ELF-1 (cell line): ENCODE data around the gene ACTL6B.
A peak's percentile ranks its signal among the peaks of the same experiment; 100 is the strongest.
"Not testable (repeated sequence)": the region's sequence is repeated elsewhere in the genome, so short reads cannot be mapped to it uniquely, and the experiment has no call there.

ENCODE experiments used
- DNase-seq: peaks from one replicate; pipeline ENCODE4 v3.0.0-alpha.2; 2016; ENCODE audit warnings: low read depth, low spot score

Gene ACTL6B

GRCh38 chr7:100671353-100672327 is 15.4 kb upstream of the ACTL6B start:
- no peak for DNase-seq

GRCh38 chr7:100670074-100670473 is 13.8 kb upstream of the ACTL6B start:
- no peak for DNase-seq

DNA sequence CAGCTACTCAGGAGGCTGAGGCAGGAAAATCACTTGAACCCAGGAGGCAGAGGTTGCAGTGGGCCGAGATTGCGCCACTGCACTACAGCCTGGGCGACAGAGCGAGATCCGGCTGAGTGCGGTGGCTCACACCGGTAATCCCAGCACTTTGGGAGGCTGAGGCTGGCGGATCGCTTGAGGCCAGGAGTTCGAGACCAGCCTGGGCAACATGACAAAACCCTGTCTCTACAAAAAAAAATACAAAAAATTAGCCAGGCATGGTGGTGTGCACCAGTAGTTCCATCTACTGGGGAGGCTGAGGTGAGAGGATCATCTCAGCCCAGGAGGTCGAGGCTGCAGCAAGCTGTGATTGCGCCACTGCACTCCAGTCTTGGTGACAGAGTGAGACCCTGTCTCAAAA is 12.9 kb upstream of the ACTL6B start:
- not testable (repeated sequence) for DNase-seq

DNA sequence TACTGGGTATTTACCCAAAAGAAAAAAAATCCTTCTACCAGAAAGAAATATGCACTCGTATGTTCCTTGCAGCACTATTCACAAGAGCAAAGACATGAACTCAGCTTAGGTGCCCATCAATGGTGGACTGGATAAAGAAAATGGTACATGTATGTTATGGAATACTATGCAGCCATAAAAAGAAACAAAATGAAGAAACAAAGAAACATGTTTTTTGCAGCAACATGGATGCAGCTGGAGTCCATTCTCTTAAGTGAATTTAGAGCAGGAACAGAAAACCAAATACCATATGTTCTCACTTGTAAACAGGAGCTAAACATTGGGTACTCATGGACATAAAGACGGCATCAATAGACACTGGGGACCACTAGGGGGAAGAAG is 11.8 kb upstream of the ACTL6B start:
- DNase-seq = no peak

DNA sequence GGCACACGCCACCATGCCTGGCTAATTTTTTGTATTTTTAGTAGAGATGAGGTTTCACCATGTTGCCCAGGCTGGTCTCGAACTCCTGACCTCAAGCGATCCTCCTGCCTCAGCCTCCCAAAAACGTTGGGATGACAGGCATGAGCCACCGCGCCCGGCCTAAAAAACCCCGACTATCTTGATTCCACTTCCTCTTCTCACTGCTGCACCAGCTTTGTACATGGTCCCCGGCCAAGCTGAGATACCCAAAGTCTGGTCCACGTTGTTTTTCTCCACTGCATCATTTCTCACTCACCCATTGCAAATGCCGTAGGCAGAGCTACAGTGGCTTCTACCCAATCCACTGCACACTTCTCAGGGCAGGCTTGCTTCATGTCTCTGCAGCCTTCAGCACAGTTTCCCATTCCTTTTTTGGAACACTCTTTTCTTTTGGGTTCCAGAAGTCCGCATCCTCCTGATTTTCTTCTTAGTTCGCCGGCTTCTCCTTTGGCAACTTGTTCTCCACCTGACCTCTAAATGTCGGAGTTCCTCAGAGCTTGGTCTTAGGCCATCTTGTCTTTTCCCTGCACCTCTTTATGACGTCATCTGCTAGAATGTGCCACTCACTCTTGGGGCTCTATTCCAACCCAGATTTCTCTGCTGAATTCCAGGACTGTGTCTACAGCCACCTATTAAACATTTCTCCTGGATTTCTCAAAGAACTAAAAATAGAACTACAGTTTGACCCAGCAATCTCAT is 11.3 kb upstream of the ACTL6B start:
- DNase-seq = no peak

DNA sequence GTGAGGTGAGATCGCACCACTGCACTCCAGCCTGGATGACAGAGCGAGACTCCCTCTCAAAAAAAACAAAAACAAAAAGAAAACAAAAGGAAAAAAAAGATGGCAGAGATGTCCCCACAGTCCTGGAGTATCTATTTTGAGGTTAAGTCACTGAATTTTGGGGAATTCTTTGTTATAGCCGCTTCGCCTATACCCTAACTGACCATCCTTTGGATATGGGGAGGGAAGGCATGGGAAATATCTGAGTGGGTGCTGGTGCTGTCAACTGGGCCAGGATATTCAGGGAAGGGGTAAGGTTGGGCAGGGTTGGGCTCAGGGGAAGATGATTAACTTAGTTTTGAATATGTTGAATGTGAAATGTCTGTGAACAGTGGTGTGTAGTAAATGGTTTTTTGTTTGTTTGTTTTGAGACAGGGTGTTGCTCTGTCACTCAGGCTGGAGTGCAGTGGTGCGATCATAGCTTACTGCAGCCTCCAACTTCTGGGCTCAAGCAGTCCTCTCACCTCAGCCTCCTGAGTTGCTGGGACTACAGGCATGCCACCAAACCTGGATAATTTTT is 9.0 kb upstream of the ACTL6B start:
- no peak for DNase-seq

GRCh38 chr7:100662194-100662776 is 6.0 kb upstream of the ACTL6B start:
- DNase-seq = not testable (repeated sequence)

DNA sequence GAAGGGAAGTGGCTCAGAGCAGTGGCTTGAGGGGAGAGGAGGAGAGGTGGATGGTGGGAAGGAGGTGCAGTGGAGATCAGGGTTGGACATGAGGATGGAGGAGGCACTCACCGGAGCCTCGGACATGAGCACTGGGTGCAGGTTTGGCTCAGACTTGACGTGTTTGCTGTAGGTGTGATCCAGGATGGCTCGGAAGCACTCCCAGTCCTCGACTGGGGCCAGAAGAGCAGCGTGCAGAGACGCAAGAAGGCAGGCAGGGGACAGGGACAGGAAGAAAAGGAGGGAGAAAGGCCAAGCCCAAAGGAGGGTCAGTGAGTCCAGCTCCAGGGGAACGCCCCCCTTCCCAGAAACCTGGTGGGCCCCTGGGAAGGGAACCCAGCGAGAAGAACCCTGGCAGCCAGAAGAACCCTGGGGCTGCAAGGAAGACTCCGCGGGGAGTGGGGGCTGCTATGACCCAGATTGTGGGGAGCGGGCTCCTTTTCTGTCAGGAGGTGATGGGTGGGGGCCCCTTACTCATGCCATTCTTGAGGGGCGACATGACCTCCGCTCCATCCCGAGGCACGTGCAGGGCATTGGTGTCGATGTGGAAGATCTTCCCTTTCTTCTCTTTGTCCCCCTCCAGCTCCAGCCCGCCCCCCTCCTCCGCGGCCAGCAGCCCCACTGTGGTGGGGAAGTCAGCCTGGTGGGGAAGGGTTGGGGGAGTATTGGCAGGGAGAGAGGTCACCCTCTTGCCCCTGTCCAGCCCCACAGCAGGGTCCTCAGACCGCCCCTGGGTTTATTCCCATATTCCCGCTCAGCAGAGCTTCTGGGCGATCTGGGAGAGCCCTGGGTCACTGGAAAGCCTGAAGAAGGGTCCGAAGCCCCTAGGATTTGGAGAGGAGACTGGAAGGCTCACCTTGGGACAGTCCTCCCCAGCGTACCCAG is 1.1 kb downstream of the ACTL6B start:
- DNase-seq = no peak

DNA sequence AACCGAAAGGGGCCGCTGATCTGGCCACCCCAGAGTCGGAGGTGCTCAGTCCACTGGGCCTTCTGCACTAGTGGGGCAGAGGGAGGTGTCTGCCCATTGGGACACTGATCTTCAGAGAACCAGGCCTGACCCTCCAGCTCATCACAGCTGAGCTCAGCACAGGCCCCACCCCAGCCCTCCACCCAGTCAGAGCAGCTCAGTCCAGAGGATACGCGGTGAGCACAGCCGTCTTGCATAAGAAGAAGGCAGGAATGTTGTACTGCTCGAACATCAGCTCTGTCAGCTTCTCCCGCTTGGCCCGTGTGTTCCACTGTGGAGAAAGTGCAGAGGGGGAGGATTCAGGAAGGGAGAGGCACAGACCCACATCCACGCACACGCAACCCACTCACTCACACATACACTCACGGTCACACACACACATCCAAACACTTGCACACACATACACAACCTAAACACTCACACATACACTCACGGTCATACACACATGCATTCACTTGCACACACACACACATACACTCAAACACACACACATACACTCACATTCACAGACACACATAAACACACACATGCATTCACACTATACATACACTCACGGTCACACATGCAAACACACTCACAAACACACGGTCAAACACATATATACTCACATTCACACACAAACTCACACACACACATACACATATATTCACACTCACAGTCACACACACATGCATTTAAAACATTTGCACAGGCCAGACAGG is 6.3 kb downstream of the ACTL6B start:
- peak; percentile 30 for DNase-seq

- no peak for DNase-seq
Measured at GRCh38 chr7:100642534-100642907, 13.7 kb downstream of the ACTL6B start.

- no peak for DNase-seq
Measured at GRCh38 chr7:100641860-100642533, 14.3 kb downstream of the ACTL6B start.

DNA sequence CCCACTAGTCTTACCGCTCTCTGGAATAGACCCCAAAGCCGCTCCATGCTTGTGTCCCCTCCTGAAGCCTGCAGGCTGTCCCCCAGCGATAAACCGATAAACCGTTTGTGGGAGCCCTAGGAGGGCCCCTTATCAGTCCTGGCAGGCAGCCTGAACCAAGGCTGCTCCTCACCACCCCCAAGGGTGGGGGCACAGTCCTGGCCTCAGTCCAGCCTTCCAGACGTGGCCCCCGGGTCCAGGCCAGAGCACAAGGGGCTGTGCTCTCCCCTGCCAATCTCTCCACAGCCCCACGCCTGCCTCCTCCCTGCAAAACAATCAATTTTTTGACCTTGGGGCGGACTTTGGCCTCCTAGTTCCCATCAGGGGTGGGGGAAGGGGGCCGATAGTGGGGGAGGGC is 14.8 kb downstream of the ACTL6B start, which contains the start of gene TFR2:
TFR2 (minus strand) TSS at position 90 of the 397 bp plus-strand sequence; CDS start at position 47, 43 bp downstream.
- no peak for DNase-seq

DNA sequence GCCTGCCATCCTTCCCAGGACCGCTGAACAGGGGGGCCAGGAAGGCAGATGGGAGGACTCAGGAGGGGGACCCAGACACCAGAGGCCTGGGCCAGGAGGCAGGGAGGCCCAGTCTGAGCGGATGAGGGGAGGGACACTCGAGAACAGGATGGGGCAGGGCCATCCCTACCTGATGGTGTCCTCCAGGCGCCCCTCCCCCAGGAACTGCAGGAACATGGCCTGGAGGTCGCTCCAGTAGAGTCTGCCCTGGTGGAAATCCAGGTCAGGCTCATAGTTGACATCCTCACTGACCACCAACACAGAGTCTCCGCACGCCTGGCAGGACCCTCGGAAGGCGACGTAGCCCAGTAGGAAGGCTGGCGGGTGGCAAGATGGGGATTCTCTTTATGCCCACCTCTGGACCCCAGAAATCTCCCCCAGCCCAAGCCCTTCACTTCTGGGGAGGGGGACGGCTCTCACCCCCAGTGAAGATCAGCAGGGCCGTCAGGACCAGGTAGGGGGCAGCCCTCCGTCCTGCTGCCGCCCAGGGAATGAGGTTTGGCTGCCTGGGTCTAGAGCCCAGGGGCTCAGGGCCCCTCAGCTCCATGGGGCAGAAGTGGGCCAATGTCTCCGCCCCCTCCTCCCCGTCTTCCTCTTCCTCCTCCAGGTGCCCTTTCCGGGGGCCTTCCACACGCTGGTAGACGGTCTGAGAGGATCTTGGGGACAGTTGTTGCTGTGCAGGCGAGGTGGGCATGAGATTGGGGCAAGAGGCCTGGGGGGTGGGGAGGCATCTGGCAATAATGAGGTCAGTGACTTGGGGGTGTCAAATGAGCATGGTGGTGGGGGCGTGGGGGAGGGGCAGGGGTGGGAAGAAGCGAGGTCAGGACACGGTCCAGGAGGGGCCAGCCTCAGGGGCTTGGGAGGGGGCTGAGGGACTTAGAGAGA is 15.5 kb downstream of the ACTL6B start:
- DNase-seq = no peak

GRCh38 chr7:100639995-100640516 is 16.2 kb downstream of the ACTL6B start:
- DNase-seq = no peak

- DNase-seq = peak; percentile 47
Measured at GRCh38 chr7:100632951-100633717, 23.1 kb downstream of the ACTL6B start.

GRCh38 chr7:100630066-100630465 is 26.2 kb downstream of the ACTL6B start:
- no peak for DNase-seq

- DNase-seq = peak; percentile 94
Measured at GRCh38 chr7:100629117-100629716, 27.0 kb downstream of the ACTL6B start.
